ENCODE data around the gene PDLIM4.

DNA sequence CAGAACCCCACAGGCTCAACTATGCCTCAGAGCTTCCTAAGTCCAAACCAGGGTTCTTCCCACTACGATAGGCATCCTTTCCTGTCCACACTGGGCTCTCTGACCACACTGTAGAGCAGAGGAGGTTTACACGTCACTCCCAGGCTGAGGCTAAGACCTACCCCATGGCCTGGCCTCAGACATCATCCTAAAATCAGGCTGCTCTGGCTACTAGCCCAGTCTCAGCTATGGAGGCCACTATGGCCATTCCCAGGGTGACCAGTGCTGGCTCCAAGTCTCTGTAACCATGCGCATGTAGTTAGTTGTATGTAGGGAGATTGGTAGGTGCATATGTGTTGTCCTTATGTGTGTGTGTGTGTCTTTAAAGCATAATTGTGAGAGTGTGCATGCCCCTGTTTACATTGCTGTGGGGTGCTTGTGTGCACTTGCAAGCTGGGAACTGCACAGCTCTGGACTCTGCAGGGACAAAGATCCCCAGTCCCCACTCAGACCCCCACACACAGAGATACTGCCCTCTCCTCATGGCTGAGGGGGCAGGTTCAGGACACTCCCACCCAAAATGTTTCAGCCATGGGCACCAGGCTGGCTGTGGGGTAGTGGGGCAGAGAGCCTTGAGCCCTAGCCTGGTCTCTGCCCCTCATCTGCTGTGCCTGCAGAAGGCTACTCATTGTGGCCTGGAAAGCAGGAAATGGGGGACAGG lies 12.3 kb downstream of the PDLIM4 start:
- no peak for TF ChIP-seq POLR2A (IDR thresholded peaks at IDR 0.05)
- TF ChIP-seq, protein P1, sequence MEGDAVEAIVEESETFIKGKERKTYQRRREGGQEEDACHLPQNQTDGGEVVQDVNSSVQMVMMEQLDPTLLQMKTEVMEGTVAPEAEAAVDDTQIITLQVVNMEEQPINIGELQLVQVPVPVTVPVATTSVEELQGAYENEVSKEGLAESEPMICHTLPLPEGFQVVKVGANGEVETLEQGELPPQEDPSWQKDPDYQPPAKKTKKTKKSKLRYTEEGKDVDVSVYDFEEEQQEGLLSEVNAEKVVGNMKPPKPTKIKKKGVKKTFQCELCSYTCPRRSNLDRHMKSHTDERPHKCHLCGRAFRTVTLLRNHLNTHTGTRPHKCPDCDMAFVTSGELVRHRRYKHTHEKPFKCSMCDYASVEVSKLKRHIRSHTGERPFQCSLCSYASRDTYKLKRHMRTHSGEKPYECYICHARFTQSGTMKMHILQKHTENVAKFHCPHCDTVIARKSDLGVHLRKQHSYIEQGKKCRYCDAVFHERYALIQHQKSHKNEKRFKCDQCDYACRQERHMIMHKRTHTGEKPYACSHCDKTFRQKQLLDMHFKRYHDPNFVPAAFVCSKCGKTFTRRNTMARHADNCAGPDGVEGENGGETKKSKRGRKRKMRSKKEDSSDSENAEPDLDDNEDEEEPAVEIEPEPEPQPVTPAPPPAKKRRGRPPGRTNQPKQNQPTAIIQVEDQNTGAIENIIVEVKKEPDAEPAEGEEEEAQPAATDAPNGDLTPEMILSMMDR (IDR thresholded peaks at IDR 0.05): no peak
